Measurements from ENCODE around the gene CCDC32. TPM values are rescaled to one million over a fixed set of nuclear protein-coding genes. Genes with fewer than 3 reads are reported as not detected.
A peak's percentile ranks its signal among the peaks of the same experiment; 100 is the strongest.

The CCDC32 gene
- total and polyA plus RNA-seq, 2 donors (not counting 1 experiment from before 2014, with no cell fraction given): 29.5 to 76.6 TPM

GRCh38 chr15:40516322-40516721 lies 48.5 kb downstream of the CCDC32 start:
- Histone ChIP-seq H3K4me3 (ENCODE audit: control extremely low read depth in 1 of 5, extremely low read depth in 1 of 5, insufficient read depth in 1 of 5, low read depth in 2 of 5, low read length in 4 of 5) (no peak overlapping the region), H3K27ac (ENCODE audit: low read length in 2 of 2) (no peak overlapping the region), H3K36me3 (replicated peaks in 1 of 2; ENCODE audit: control extremely low read depth in 1 of 2, control insufficient read depth in 1 of 2, extremely low read depth in 1 of 2, insufficient read depth in 2 of 2, low read length in 1 of 2) (no peaks in the 10 kb centered on the region), H3K4me2 (replicated peaks; ENCODE audit: low read depth, low read length, poor library complexity, severe bottlenecking) (no peak overlapping the region), H3K79me2 (ENCODE audit: control insufficient read depth, insufficient read depth, low read length) (no peaks in the 10 kb centered on the region), H3K27me3 (replicated peaks in 1 of 4; ENCODE audit: control extremely low read depth in 1 of 4, control insufficient read depth in 3 of 4, insufficient read depth in 4 of 4, low read length in 3 of 4) (no peaks in the 10 kb centered on the region), H3K4me1 (ENCODE audit: control insufficient read depth in 2 of 2, insufficient read depth in 2 of 2, low read length in 2 of 2) (peaks cover 5 to 9% of the 10 kb centered on the region in 2 donors), H3K9ac (ENCODE audit: low read length) (no peak overlapping the region), H4K20me1 (ENCODE audit: control insufficient read depth, insufficient read depth, low read length, poor library complexity, severe bottlenecking) (no peaks in the 10 kb centered on the region), H3K9me3 (ENCODE audit: control extremely low read depth in 1 of 3, control insufficient read depth in 2 of 3, insufficient read depth in 1 of 3, low read length in 2 of 3) (no peaks in the 10 kb centered on the region), H2AFZ (ENCODE audit: insufficient read depth, low read depth, low read length, poor library complexity, severe bottlenecking) (no peak overlapping the region)
- TF ChIP-seq CTCF (IDR thresholded peaks at IDR 0.05) (no peak), EZH2 (IDR thresholded peaks at IDR 0.05; ENCODE audit: borderline replicate concordance, insufficient read depth, low read depth, low read length, poor library complexity, severe bottlenecking) (no peak)
- ChIA-PET POLR2A (no interaction called here), CTCF (interaction anchor here (0.6 to 1.0 kb wide), 2 partner anchors 9 to 153 kb away, joined by 3 to 5 read pairs; no protein-coding TSS in a partner anchor)
- 80% methylated on average over 1 of the region's 2 CpGs for WGBS (ENCODE audit: insufficient coverage)
- no peak overlapping the region for H3K4me3 Mint-ChIP-seq
- ATAC-seq (ENCODE audit: low read depth): no peak
- no peak for DNase-seq
- no peak overlapping the region for H3K27ac Mint-ChIP-seq
- peaks cover 19% of the 10 kb centered on the region for H3K4me1 Mint-ChIP-seq
- intact Hi-C loops (cut with micrococcal nuclease): no loop called here
- H3K9me3 Mint-ChIP-seq (ENCODE audit: insufficient read depth): no peaks in the 10 kb centered on the region
- no peaks in the 10 kb centered on the region for H3K27me3 Mint-ChIP-seq

- no peaks in the 10 kb centered on the region for H3K9me3 Mint-ChIP-seq (ENCODE audit: insufficient read depth)
- H3K4me3 Mint-ChIP-seq: peak overlapping the region; percentile 15
- H3K27ac ChIP-seq (ENCODE audit: low read length in 2 of 2): no peak overlapping the region
- no peak overlapping the region for H3K27ac Mint-ChIP-seq
- intact Hi-C loops (cut with micrococcal nuclease): no loop called here
- CTCF ChIA-PET: interaction anchor here (1.6 kb wide), 1 partner anchor 269 kb away, joined by 4 read pairs; no protein-coding TSS in a partner anchor
- H3K36me3 ChIP-seq (replicated peaks in 1 of 2; ENCODE audit: control extremely low read depth in 1 of 2, control insufficient read depth in 1 of 2, extremely low read depth in 1 of 2, insufficient read depth in 2 of 2, low read length in 1 of 2): no peaks in the 10 kb centered on the region
- H3K9me3 ChIP-seq (ENCODE audit: control extremely low read depth in 1 of 3, control insufficient read depth in 2 of 3, insufficient read depth in 1 of 3, low read length in 2 of 3): no peaks in the 10 kb centered on the region
- H3K79me2 ChIP-seq (ENCODE audit: control insufficient read depth, insufficient read depth, low read length): no peaks in the 10 kb centered on the region
- peaks cover 12 to 17% of the 10 kb centered on the region in 2 donors for H3K4me1 ChIP-seq (ENCODE audit: control insufficient read depth in 2 of 2, insufficient read depth in 2 of 2, low read length in 2 of 2)
- no peak overlapping the region for H3K9ac ChIP-seq (ENCODE audit: low read length)
- no peak overlapping the region for H3K4me2 ChIP-seq (replicated peaks; ENCODE audit: low read depth, low read length, poor library complexity, severe bottlenecking)
- H3K27me3 ChIP-seq (replicated peaks in 1 of 4; ENCODE audit: control extremely low read depth in 1 of 4, control insufficient read depth in 3 of 4, insufficient read depth in 4 of 4, low read length in 3 of 4): no peaks in the 10 kb centered on the region
- 95% methylated on average over 4 of the region's 5 CpGs for WGBS (ENCODE audit: insufficient coverage)
- no peak for ATAC-seq (ENCODE audit: low read depth)
- DNase-seq: no peak
- no peak overlapping the region for H2AFZ ChIP-seq (ENCODE audit: insufficient read depth, low read depth, low read length, poor library complexity, severe bottlenecking)
- TF ChIP-seq EZH2 (IDR thresholded peaks at IDR 0.05; ENCODE audit: borderline replicate concordance, insufficient read depth, low read depth, low read length, poor library complexity, severe bottlenecking): no peak
- no peak for TF ChIP-seq CTCF (IDR thresholded peaks at IDR 0.05)
- peaks cover under 1% of the 10 kb centered on the region for H3K27me3 Mint-ChIP-seq
- H3K4me1 Mint-ChIP-seq: peaks cover 22% of the 10 kb centered on the region
- POLR2A ChIA-PET: interaction anchor here (0.6 kb wide), 1 partner anchor 237 kb away, joined by 3 read pairs; no protein-coding TSS in a partner anchor
- no peak overlapping the region for H3K4me3 ChIP-seq (ENCODE audit: control extremely low read depth in 1 of 5, extremely low read depth in 1 of 5, insufficient read depth in 1 of 5, low read depth in 2 of 5, low read length in 4 of 5)
- H4K20me1 ChIP-seq (ENCODE audit: control insufficient read depth, insufficient read depth, low read length, poor library complexity, severe bottlenecking): no peaks in the 10 kb centered on the region
Measured at GRCh38 chr15:40513609-40514008, 51.2 kb downstream of the CCDC32 start.
